ENCODE measurements around the gene MBOAT7. TPM values are rescaled to one million over a fixed set of nuclear protein-coding genes. Genes with fewer than 3 reads are reported as not detected.

The MBOAT7 gene
- total and polyA plus RNA-seq, 2 donors (not counting 3 experiments of a cell fraction or from before 2014, with no cell fraction given), result 204 to 218 TPM

DNA sequence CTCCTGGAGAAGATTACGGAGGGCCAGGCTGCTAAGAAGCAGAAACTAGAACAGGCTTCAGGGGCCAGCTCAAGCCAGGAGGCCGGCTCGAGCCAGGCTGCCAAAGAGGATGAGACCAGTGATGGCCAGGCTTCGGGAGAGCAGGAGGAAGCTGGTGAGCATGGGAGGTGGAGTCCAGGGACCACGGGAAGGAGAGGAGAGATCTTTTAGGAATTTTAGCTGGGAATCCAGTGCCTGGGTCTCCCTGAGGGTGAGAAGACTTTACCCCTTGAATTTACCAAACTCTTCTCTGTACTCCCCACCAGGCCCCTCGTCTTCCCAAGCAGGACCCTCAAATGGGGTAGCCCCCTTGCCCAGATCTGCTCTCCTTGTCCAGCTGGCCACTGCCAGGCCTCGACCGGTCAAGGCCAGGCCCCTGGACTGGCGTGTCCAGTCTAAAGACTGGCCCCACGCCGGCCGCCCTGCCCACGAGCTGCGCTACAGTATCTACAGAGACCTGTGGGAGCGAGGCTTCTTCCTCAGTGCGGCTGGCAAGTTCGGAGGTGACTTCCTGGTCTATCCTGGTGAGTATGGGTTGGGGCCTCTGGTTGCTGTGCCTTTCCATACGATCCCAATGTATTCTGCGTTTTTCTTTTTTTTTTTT lies 2.6 kb upstream of the MBOAT7 start:
- no TSS peak for BruUV-seq (replicated peaks)
- H3K9me3 ChIP-seq (replicated peaks; ENCODE audit: control insufficient read depth, insufficient read depth, low read length), result no peaks in the 10 kb centered on the region
- H3K79me2 ChIP-seq (ENCODE audit: control insufficient read depth, insufficient read depth, low read length), result peaks cover 30% of the 10 kb centered on the region
- H3K4me3 ChIP-seq (replicated peaks in 1 of 3; ENCODE audit: insufficient read depth in 1 of 3, low read depth in 1 of 3, low read length in 3 of 3), result peak overlapping the region; percentile 64 to 88 (median 78)
- no peaks in the 10 kb centered on the region for H3K9me1 ChIP-seq (replicated peaks; ENCODE audit: control insufficient read depth, extremely low read depth, insufficient read depth, low read length)
- no peaks in the 10 kb centered on the region for H3K27me3 ChIP-seq (ENCODE audit: control insufficient read depth in 2 of 2, insufficient read depth in 2 of 2, low read length in 2 of 2)
- peak overlapping the region; percentile 92 for H2AFZ ChIP-seq (ENCODE audit: low read depth, low read length)
- ChIA-PET CTCF (interaction anchor here (1.4 to 2.7 kb wide), 6 partner anchors 9 to 74 kb away, joined by 3 to 15 read pairs (median 7); partner anchors contain the start of gene RPS9), POLR2A (interaction anchor here (0.7 to 5.2 kb wide), 3 partner anchors 9 to 34 kb away, joined by 4 to 91 read pairs (median 5); partner anchors contain the start of gene RPS9)
- peaks cover 16% of the 10 kb centered on the region for H3K4me1 ChIP-seq (ENCODE audit: control insufficient read depth, extremely low read depth, insufficient read depth, low read length)
- peaks cover 1 to 8% of the 10 kb centered on the region in 2 experiments for H3K36me3 ChIP-seq (ENCODE audit: control insufficient read depth in 2 of 2, extremely low read depth in 1 of 2, insufficient read depth in 2 of 2, low read length in 2 of 2)
- no peak for TF ChIP-seq FOS (IDR thresholded peaks at IDR 0.05; ENCODE audit: borderline replicate concordance, insufficient read depth, low read length)
- H4K20me1 ChIP-seq (replicated peaks; ENCODE audit: control insufficient read depth, extremely low read depth, insufficient read depth, low read length), result no peaks in the 10 kb centered on the region
- H3K4me2 ChIP-seq (ENCODE audit: insufficient read depth, low read length), result peak overlapping the region; percentile 90
- intact Hi-C loops (cut with micrococcal nuclease), result loop anchor here (2.0 kb wide), 2 partner anchors 271 to 279 kb away; partner anchors contain the start of gene LENG9
- no peak for DNase-seq (ENCODE audit: low read depth, low spot score)
- peak overlapping the region; percentile 86 for H3K27ac ChIP-seq (ENCODE audit: insufficient read depth, low read depth, low read length)
- no peak for FAIRE-seq
- dilution Hi-C loops (cut with MboI; ENCODE audit: extremely low pct_ligation_motif_present, low sequenced_read_pairs), result no loop called here
- H3K9ac ChIP-seq (replicated peaks; ENCODE audit: extremely low read depth, insufficient read depth, low read length), result peak overlapping the region; percentile 84

DNA sequence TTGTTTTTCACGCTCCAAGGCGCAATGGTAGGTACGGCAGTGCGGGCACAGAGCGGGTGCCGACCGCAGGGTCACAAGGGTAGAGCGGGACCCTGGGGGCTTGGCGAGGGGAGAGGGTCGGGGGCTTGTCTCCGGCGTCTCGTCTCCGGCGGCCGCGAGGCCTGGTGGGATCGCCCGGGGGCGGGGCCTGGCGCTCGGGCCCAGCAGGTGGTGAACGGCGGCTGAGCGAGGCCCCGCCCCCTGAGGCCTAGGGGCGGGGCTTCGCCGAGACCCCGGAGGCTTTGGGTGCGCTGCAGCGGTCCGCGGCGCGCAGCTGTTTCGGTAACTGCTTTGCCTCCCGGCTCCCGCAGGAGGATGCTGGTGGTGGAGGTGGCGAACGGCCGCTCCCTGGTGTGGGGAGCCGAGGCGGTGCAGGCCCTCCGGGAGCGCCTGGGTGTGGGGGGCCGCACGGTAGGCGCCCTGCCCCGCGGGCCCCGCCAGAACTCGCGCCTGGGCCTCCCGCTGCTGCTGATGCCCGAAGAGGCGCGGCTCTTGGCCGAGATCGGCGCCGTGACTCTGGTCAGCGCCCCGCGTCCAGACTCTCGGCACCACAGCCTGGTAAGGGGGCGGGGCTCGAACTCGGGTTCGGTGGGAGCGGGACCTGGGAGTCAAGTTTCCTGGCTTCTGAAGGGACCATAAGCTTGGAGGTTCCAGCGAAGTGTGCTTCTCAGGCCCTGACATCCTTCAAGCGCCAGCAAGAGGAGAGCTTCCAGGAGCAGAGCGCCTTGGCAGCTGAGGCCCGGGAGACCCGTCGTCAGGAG lies 1.8 kb upstream of the MBOAT7 start, which contains the start of gene TSEN34:
Gene TSEN34 (plus strand): TSS at position 298 of the 800 bp plus-strand sequence. CDS start 57 bp downstream, at position 355.
- dilution Hi-C loops (cut with MboI; ENCODE audit: extremely low pct_ligation_motif_present, low sequenced_read_pairs) (no loop called here), intact Hi-C loops (cut with micrococcal nuclease) (loop anchor here (2.0 kb wide), 2 partner anchors 272 to 280 kb away; partner anchors contain the start of gene LENG9)
- H3K27ac ChIP-seq (ENCODE audit: insufficient read depth, low read depth, low read length), result peak within 1 kb of the TSS; percentile 86
- H3K27me3 ChIP-seq (ENCODE audit: control insufficient read depth in 2 of 2, insufficient read depth in 2 of 2, low read length in 2 of 2), result no peaks in the 10 kb centered on the region
- H2AFZ ChIP-seq (ENCODE audit: low read depth, low read length), result peak within 1 kb of the TSS; percentile 92
- H3K36me3 ChIP-seq (ENCODE audit: control insufficient read depth in 2 of 2, extremely low read depth in 1 of 2, insufficient read depth in 2 of 2, low read length in 2 of 2), result peaks cover 7 to 8% of the 10 kb centered on the region in 2 experiments
- no peak for DNase-seq (ENCODE audit: low read depth, low spot score)
- TF ChIP-seq GATA2 (IDR thresholded peaks at IDR 0.05; ENCODE audit: insufficient read depth, insufficient read length, low read depth, low read length) (no peak), POLR2AphosphoS5 (IDR thresholded peaks at IDR 0.05; ENCODE audit: insufficient read depth, low read depth, low read length) (peak; percentile 31)
- H3K4me1 ChIP-seq (ENCODE audit: control insufficient read depth, extremely low read depth, insufficient read depth, low read length), result peaks cover 16% of the 10 kb centered on the region
- ChIA-PET POLR2A (interaction anchor here (0.6 to 5.2 kb wide), 6 partner anchors 10 to 54 kb away, joined by 3 to 91 read pairs (median 3); partner anchors contain the start of genes CNOT3 and RPS9), CTCF (interaction anchor here (0.7 to 2.7 kb wide), 9 partner anchors 9 to 75 kb away, joined by 3 to 15 read pairs (median 4); partner anchors contain the start of genes LENG1 and RPS9)
- TSS peak; percentile 9 for BruUV-seq (replicated peaks)
- H3K9me3 ChIP-seq (replicated peaks; ENCODE audit: control insufficient read depth, insufficient read depth, low read length), result no peaks in the 10 kb centered on the region
- H3K9me1 ChIP-seq (replicated peaks; ENCODE audit: control insufficient read depth, extremely low read depth, insufficient read depth, low read length), result no peaks in the 10 kb centered on the region
- H3K4me2 ChIP-seq (ENCODE audit: insufficient read depth, low read length), result peak within 1 kb of the TSS; percentile 90
- peak; percentile 62 for FAIRE-seq
- peak within 1 kb of the TSS; percentile 64 to 88 (median 78) for H3K4me3 ChIP-seq (replicated peaks in 1 of 3; ENCODE audit: insufficient read depth in 1 of 3, low read depth in 1 of 3, low read length in 3 of 3)
- H4K20me1 ChIP-seq (replicated peaks; ENCODE audit: control insufficient read depth, extremely low read depth, insufficient read depth, low read length), result no peaks in the 10 kb centered on the region
- H3K9ac ChIP-seq (replicated peaks; ENCODE audit: extremely low read depth, insufficient read depth, low read length), result peak within 1 kb of the TSS; percentile 84
- peaks cover 37% of the 10 kb centered on the region for H3K79me2 ChIP-seq (ENCODE audit: control insufficient read depth, insufficient read depth, low read length)
